ENCODE measurements around the gene PALM.

DNA sequence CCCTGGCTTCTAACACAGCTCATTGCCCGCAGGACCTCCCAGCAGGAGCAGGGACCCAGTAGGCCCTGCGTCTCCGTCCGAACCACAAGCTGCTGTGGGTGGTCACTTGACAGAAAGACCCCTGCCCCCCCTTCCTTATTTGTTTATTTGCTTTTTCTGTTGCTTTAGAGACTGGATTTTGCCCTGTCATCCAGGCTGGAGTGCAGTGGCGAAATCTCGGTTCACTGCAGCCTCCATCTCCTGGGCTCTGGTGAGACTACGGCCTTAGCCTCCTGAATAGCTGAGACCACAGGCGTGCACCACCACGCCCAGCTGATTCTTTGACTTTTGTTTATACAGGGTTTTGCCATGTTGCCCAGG lies 80.9 kb downstream of the PALM start:
- TF ChIP-seq POLR2AphosphoS5 (IDR thresholded peaks at IDR 0.05; ENCODE audit: low read depth, low read length) (no peak), SIN3A (IDR thresholded peaks at IDR 0.05; ENCODE audit: borderline replicate concordance, insufficient read depth, low read depth, low read length) (no peak), TCF7L2 (IDR thresholded peaks at IDR 0.05; ENCODE audit: low read depth, low read length) (no peak)
- TF ChIP-seq, protein P1, sequence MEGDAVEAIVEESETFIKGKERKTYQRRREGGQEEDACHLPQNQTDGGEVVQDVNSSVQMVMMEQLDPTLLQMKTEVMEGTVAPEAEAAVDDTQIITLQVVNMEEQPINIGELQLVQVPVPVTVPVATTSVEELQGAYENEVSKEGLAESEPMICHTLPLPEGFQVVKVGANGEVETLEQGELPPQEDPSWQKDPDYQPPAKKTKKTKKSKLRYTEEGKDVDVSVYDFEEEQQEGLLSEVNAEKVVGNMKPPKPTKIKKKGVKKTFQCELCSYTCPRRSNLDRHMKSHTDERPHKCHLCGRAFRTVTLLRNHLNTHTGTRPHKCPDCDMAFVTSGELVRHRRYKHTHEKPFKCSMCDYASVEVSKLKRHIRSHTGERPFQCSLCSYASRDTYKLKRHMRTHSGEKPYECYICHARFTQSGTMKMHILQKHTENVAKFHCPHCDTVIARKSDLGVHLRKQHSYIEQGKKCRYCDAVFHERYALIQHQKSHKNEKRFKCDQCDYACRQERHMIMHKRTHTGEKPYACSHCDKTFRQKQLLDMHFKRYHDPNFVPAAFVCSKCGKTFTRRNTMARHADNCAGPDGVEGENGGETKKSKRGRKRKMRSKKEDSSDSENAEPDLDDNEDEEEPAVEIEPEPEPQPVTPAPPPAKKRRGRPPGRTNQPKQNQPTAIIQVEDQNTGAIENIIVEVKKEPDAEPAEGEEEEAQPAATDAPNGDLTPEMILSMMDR (IDR thresholded peaks at IDR 0.05): no peak
- TF ChIP-seq, protein P2, sequence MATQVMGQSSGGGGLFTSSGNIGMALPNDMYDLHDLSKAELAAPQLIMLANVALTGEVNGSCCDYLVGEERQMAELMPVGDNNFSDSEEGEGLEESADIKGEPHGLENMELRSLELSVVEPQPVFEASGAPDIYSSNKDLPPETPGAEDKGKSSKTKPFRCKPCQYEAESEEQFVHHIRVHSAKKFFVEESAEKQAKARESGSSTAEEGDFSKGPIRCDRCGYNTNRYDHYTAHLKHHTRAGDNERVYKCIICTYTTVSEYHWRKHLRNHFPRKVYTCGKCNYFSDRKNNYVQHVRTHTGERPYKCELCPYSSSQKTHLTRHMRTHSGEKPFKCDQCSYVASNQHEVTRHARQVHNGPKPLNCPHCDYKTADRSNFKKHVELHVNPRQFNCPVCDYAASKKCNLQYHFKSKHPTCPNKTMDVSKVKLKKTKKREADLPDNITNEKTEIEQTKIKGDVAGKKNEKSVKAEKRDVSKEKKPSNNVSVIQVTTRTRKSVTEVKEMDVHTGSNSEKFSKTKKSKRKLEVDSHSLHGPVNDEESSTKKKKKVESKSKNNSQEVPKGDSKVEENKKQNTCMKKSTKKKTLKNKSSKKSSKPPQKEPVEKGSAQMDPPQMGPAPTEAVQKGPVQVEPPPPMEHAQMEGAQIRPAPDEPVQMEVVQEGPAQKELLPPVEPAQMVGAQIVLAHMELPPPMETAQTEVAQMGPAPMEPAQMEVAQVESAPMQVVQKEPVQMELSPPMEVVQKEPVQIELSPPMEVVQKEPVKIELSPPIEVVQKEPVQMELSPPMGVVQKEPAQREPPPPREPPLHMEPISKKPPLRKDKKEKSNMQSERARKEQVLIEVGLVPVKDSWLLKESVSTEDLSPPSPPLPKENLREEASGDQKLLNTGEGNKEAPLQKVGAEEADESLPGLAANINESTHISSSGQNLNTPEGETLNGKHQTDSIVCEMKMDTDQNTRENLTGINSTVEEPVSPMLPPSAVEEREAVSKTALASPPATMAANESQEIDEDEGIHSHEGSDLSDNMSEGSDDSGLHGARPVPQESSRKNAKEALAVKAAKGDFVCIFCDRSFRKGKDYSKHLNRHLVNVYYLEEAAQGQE (IDR thresholded peaks at IDR 0.05; ENCODE audit: insufficient read depth in 1 of 2, low read depth in 2 of 2, low read length in 1 of 2): no peak
